Panc1 (cell line): ENCODE data around the gene ENOX1.

Experiments used
- POLR2AphosphoS5 ChIP-seq: IDR thresholded peaks from 2 replicates; pipeline ENCODE4 v1.6.1; 2012; ENCODE audit warnings: mild to moderate bottlenecking, low read depth, low read length, moderate library complexity
- SIN3A ChIP-seq: IDR thresholded peaks from 2 replicates; pipeline ENCODE4 v1.6.1; 2012; ENCODE audit warnings: low read depth, mild to moderate bottlenecking, low read length, moderate library complexity, borderline replicate concordance; ENCODE audit not compliant: insufficient read depth
- TCF7L2 ChIP-seq: IDR thresholded peaks from 2 replicates; pipeline ENCODE4 v1.6.1; 2011; ENCODE audit warnings: mild to moderate bottlenecking, low read depth, low read length, inconsistent platforms
- TF ChIP-seq, protein P1 (sequence below): fragments of 450-650 bp; IDR thresholded peaks from 2 replicates; pipeline ENCODE4 v1.5.1; 2017; ENCODE audit warnings: mild to moderate bottlenecking
- TF ChIP-seq, protein P2 (sequence below), 2 experiments: IDR thresholded peaks; 2 replicates each; pipeline ENCODE4 v1.6.1; 2011 to 2012; ENCODE audit warnings: low read depth in 2 of 2, control low read depth in 1 of 2, low read length in 1 of 2, mild to moderate bottlenecking in 1 of 2, moderate library complexity in 1 of 2; ENCODE audit not compliant: insufficient read depth in 1 of 2

DNA sequence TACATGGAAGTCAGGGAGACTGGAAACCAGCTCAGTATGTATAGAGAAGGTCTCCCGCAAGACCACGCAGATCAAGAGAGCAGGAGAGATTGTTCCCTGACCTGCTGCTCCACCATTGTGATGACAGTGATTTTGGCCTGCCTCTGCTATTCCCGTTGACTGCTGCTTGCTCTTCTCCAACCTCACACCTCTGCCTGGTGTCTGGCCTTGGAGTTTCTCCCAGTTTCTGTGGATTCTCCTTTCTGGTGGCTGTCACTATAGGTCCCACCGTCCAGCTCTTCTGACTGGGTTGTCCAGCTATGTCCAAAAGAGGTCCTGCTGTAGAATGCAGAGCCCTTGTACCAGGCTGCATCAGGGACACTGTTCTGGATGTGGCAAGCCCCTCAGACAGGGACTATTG, 591.7 kb downstream of the ENOX1 start:
- TF ChIP-seq, protein P1, sequence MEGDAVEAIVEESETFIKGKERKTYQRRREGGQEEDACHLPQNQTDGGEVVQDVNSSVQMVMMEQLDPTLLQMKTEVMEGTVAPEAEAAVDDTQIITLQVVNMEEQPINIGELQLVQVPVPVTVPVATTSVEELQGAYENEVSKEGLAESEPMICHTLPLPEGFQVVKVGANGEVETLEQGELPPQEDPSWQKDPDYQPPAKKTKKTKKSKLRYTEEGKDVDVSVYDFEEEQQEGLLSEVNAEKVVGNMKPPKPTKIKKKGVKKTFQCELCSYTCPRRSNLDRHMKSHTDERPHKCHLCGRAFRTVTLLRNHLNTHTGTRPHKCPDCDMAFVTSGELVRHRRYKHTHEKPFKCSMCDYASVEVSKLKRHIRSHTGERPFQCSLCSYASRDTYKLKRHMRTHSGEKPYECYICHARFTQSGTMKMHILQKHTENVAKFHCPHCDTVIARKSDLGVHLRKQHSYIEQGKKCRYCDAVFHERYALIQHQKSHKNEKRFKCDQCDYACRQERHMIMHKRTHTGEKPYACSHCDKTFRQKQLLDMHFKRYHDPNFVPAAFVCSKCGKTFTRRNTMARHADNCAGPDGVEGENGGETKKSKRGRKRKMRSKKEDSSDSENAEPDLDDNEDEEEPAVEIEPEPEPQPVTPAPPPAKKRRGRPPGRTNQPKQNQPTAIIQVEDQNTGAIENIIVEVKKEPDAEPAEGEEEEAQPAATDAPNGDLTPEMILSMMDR, result no peak
- TF ChIP-seq, protein P2, sequence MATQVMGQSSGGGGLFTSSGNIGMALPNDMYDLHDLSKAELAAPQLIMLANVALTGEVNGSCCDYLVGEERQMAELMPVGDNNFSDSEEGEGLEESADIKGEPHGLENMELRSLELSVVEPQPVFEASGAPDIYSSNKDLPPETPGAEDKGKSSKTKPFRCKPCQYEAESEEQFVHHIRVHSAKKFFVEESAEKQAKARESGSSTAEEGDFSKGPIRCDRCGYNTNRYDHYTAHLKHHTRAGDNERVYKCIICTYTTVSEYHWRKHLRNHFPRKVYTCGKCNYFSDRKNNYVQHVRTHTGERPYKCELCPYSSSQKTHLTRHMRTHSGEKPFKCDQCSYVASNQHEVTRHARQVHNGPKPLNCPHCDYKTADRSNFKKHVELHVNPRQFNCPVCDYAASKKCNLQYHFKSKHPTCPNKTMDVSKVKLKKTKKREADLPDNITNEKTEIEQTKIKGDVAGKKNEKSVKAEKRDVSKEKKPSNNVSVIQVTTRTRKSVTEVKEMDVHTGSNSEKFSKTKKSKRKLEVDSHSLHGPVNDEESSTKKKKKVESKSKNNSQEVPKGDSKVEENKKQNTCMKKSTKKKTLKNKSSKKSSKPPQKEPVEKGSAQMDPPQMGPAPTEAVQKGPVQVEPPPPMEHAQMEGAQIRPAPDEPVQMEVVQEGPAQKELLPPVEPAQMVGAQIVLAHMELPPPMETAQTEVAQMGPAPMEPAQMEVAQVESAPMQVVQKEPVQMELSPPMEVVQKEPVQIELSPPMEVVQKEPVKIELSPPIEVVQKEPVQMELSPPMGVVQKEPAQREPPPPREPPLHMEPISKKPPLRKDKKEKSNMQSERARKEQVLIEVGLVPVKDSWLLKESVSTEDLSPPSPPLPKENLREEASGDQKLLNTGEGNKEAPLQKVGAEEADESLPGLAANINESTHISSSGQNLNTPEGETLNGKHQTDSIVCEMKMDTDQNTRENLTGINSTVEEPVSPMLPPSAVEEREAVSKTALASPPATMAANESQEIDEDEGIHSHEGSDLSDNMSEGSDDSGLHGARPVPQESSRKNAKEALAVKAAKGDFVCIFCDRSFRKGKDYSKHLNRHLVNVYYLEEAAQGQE (IDR thresholded peaks at IDR 0.05; ENCODE audit: insufficient read depth in 1 of 2, low read depth in 2 of 2, low read length in 1 of 2), result no peak
- TF ChIP-seq POLR2AphosphoS5 (no peak), SIN3A (no peak), TCF7L2 (no peak)
